AG04449 (cell line): ENCODE results near the gene EPN3.

Experiments
- CTCF ChIA-PET: fragments of 350-600 bp; formaldehyde crosslinking; extraction: SDS; loops from one replicate; lab custom pipeline; 2021; ENCODE audit warnings: antibody characterized with exemption; lab: Yijun Ruan, JAX
- POLR2A ChIA-PET: fragments of 400-600, 350-600 bp; formaldehyde crosslinking; extraction: SDS; loops from one replicate; lab custom pipeline; 2020; ENCODE audit warnings: antibody characterized with exemption, inconsistent platforms; lab: Yijun Ruan, JAX
- DNase-seq: peaks from one replicate; pipeline ENCODE4 v3.0.0-alpha.2; 2010; ENCODE audit warnings: low read depth, low spot score
- H3K4me3 ChIP-seq: 2 replicates; pipeline ENCODE4 v1.5.1; 2011; ENCODE audit warnings: low read depth, mild to moderate bottlenecking, control low read depth, low read length
- TF ChIP-seq, protein P1 (sequence below): IDR thresholded peaks from one replicate; pipeline ENCODE4 v1.5.1; 2011; ENCODE audit warnings: mild to moderate bottlenecking, moderate library complexity, low read length, control low read depth, inconsistent platforms; ENCODE audit not compliant: insufficient read depth; ENCODE audit errors: missing control alignments

Gene EPN3

DNA sequence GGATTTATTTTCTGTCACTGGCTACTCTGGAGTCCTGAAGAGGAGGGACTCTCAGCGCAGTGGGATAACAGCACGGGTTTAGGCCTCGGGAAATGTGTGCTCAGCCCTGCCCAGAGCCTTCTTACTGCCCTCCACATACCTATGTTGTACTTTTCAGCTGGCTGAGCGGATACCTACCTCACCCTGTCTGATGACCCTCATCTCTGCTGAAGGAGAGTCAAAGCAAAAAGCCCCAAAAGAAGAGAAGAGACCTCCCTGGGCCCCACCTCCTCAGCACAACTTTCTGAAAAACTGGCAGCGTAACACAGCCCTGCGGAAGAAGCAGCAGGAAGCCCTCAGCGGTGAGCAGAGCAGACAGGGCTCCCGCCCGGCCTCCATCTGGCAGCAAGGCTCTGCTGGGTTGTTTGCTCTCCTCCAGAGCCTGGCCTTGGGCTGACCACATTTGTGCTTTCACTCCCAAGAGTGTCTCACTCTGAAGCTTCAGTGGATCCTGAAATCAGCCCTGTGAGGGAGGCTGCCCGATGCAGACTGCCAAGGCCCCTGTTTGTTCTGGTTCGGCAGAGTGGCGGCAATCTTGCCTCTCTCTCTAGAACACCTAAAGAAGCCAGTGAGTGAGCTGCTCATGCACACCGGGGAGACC lies 14.0 kb upstream of the EPN3 start:
- H3K4me3 ChIP-seq: no peak overlapping the region
- no peak for DNase-seq
- ChIA-PET CTCF (no interaction called here), POLR2A (no interaction called here)
- TF ChIP-seq, protein P1, sequence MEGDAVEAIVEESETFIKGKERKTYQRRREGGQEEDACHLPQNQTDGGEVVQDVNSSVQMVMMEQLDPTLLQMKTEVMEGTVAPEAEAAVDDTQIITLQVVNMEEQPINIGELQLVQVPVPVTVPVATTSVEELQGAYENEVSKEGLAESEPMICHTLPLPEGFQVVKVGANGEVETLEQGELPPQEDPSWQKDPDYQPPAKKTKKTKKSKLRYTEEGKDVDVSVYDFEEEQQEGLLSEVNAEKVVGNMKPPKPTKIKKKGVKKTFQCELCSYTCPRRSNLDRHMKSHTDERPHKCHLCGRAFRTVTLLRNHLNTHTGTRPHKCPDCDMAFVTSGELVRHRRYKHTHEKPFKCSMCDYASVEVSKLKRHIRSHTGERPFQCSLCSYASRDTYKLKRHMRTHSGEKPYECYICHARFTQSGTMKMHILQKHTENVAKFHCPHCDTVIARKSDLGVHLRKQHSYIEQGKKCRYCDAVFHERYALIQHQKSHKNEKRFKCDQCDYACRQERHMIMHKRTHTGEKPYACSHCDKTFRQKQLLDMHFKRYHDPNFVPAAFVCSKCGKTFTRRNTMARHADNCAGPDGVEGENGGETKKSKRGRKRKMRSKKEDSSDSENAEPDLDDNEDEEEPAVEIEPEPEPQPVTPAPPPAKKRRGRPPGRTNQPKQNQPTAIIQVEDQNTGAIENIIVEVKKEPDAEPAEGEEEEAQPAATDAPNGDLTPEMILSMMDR: no peak

- TF ChIP-seq, protein P1: no peak
- no peak for DNase-seq
- POLR2A ChIA-PET: no interaction called here
- CTCF ChIA-PET: no interaction called here
- H3K4me3 ChIP-seq: no peak overlapping the region
These were observed 13.2 kb upstream of the EPN3 start for GRCh38 chr17:50519141-50519834.

- no peak for DNase-seq
- ChIA-PET CTCF (interaction anchor here (0.6 to 1.2 kb wide), 4 partner anchors 9 to 20 kb away, joined by 3 to 4 read pairs (median 3); partner anchors contain the start of gene EPN3), POLR2A (no interaction called here)
- no peak overlapping the region for H3K4me3 ChIP-seq
- TF ChIP-seq, protein P1: no peak
These were observed 12.1 kb upstream of the EPN3 start for GRCh38 chr17:50520483-50520882.

GRCh38 chr17:50521514-50521913 lies 11.0 kb upstream of the EPN3 start:
- no peak overlapping the region for H3K4me3 ChIP-seq
- ChIA-PET POLR2A (no interaction called here), CTCF (interaction anchor here (0.9 to 1.2 kb wide), 4 partner anchors 10 to 42 kb away, joined by 3 to 6 read pairs (median 4); partner anchors contain the start of genes EPN3 and RSAD1)
- TF ChIP-seq, protein P1: no peak
- DNase-seq: no peak

- ChIA-PET CTCF (no interaction called here), POLR2A (no interaction called here)
- TF ChIP-seq, protein P1: no peak
- no peak overlapping the region for H3K4me3 ChIP-seq
- no peak for DNase-seq
These were observed 9.8 kb upstream of the EPN3 start for GRCh38 chr17:50522766-50523165.

DNA sequence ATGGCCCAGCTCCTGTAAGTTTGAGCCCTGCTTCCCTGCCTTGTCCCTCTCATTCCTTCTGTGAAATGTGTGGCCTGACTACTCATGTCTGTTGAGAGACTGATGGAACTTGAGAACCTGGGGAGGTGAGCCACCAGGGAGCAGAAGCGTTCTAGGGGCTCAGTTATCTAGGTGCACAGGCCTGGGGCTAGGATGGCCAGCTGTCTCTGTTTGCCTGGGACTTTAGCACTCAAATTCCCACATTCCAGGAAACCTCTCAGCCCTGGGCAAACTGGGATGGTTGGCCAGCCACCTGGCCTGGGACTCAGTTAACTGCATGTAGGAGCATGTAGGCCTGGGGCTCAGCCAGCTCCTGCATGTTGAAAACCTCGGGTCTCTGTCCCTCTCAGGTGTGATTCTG lies 9.3 kb upstream of the EPN3 start:
- ChIA-PET POLR2A (no interaction called here), CTCF (no interaction called here)
- TF ChIP-seq, protein P1: no peak
- no peak overlapping the region for H3K4me3 ChIP-seq
- no peak for DNase-seq
